ENCODE results near the gene FNDC3A. TPM values are rescaled to one million over a fixed set of nuclear protein-coding genes. Genes with fewer than 3 reads are reported as not detected.
A peak's percentile ranks its signal among the peaks of the same experiment; 100 is the strongest.

Gene FNDC3A
- total and polyA plus RNA-seq, 3 experiments from 2014 or later, result 8.8 to 22.7 (median 21.8) TPM

GRCh38 chr13:49219647-49220035 is 243.9 kb downstream of the FNDC3A start:
- Histone ChIP-seq H3K36me3 (ENCODE audit: insufficient read depth, low read length) (no peaks in the 10 kb centered on the region), H3K4me3 (ENCODE audit: low read length) (no peak overlapping the region), H3K27me3 (ENCODE audit: insufficient read depth, low read length, poor library complexity, severe bottlenecking) (peaks cover 29% of the 10 kb centered on the region), H3K4me1 (ENCODE audit: insufficient read depth, low read length) (peaks cover 8% of the 10 kb centered on the region), H3K27ac (ENCODE audit: low read depth, low read length) (no peak overlapping the region), H3K9me3 (ENCODE audit: low read length) (no peaks in the 10 kb centered on the region)
- peak in 1 of 5 donors; percentile 3 for DNase-seq
- Mint-ChIP-seq H3K4me3 (peak overlapping the region in 6 of 7 donors; percentile 64 to 75 (median 69)), H3K27me3 (peaks cover 37 to 61% of the 10 kb centered on the region in 2 donors), H3K36me3 (peaks cover 0 to 3% (median 3%) of the 10 kb centered on the region in 3 donors), H3K4me1 (peaks cover 16 to 28% (median 19%) of the 10 kb centered on the region in 3 donors), H3K9me3 (peaks cover 0 to 2% (median 0%) of the 10 kb centered on the region in 5 donors), H3K27ac (no peak overlapping the region)
- POLR2A ChIA-PET, result no interaction called here
- CTCF ChIA-PET, result interaction anchor here (1.0 kb wide), 2 partner anchors 9 to 10 kb away, joined by 3 read pairs; no protein-coding TSS in a partner anchor

GRCh38 chr13:49220036-49220855 is 244.5 kb downstream of the FNDC3A start, which contains the start of gene MLNR:
Gene MLNR (plus strand): TSS chr13:49220338. CDS start chr13:49220338, 0 bp downstream.
- Mint-ChIP-seq H3K9me3 (no peaks in the 10 kb centered on the region), H3K4me3 (peak within 1 kb of the TSS in 6 of 7 donors; percentile 64 to 76 (median 72)), H3K36me3 (peaks cover 0 to 3% (median under 1%) of the 10 kb centered on the region in 3 donors), H3K27me3 (peaks cover 42 to 64% of the 10 kb centered on the region in 2 donors), H3K27ac (no peak within 1 kb of the TSS), H3K4me1 (peaks cover 10 to 22% (median 13%) of the 10 kb centered on the region in 3 donors)
- Histone ChIP-seq H3K4me3 (ENCODE audit: low read length) (peak within 1 kb of the TSS; percentile 26), H3K36me3 (ENCODE audit: insufficient read depth, low read length) (no peaks in the 10 kb centered on the region), H3K27ac (ENCODE audit: low read depth, low read length) (no peak within 1 kb of the TSS), H3K9me3 (ENCODE audit: low read length) (no peaks in the 10 kb centered on the region), H3K27me3 (ENCODE audit: insufficient read depth, low read length, poor library complexity, severe bottlenecking) (peaks cover 29% of the 10 kb centered on the region), H3K4me1 (ENCODE audit: insufficient read depth, low read length) (peaks cover 2% of the 10 kb centered on the region)
- POLR2A ChIA-PET, result no interaction called here
- peak; percentile 11 to 51 (median 23) for DNase-seq
- CTCF ChIA-PET, result interaction anchor here (1.0 kb wide), 1 partner anchor 9 kb away, joined by 3 read pairs; no protein-coding TSS in a partner anchor

- H3K9me3 Mint-ChIP-seq, result no peaks in the 10 kb centered on the region
- H3K27me3 Mint-ChIP-seq, result peaks cover 46 to 68% of the 10 kb centered on the region in 2 donors
- CTCF ChIA-PET, result interaction anchor here (1.0 kb wide), 1 partner anchor 10 kb away, joined by 3 read pairs; no protein-coding TSS in a partner anchor
- Histone ChIP-seq H3K36me3 (ENCODE audit: insufficient read depth, low read length) (no peaks in the 10 kb centered on the region), H3K9me3 (ENCODE audit: low read length) (no peaks in the 10 kb centered on the region), H3K27me3 (ENCODE audit: insufficient read depth, low read length, poor library complexity, severe bottlenecking) (peaks cover 29% of the 10 kb centered on the region), H3K4me1 (ENCODE audit: insufficient read depth, low read length) (no peaks in the 10 kb centered on the region), H3K4me3 (ENCODE audit: low read length) (no peak overlapping the region), H3K27ac (ENCODE audit: low read depth, low read length) (no peak overlapping the region)
- peaks cover 9 to 21% (median 12%) of the 10 kb centered on the region in 3 donors for H3K4me1 Mint-ChIP-seq
- POLR2A ChIA-PET, result no interaction called here
- peak overlapping the region in 6 of 7 donors; percentile 27 to 76 (median 70) for H3K4me3 Mint-ChIP-seq
- DNase-seq, result no peak
- no peak overlapping the region for H3K27ac Mint-ChIP-seq
- H3K36me3 Mint-ChIP-seq, result peaks cover 0 to 3% (median 0%) of the 10 kb centered on the region in 3 donors
Measured at GRCh38 chr13:49220856-49221589, 245.3 kb downstream of the FNDC3A start.

- Mint-ChIP-seq H3K36me3 (peaks cover 0 to 3% (median 0%) of the 10 kb centered on the region in 3 donors), H3K9me3 (no peaks in the 10 kb centered on the region), H3K27ac (no peak overlapping the region), H3K27me3 (peaks cover 45 to 65% of the 10 kb centered on the region in 2 donors), H3K4me1 (peaks cover 9 to 21% (median 12%) of the 10 kb centered on the region in 3 donors), H3K4me3 (peak overlapping the region in 6 of 7 donors; percentile 27 to 76 (median 66))
- Histone ChIP-seq H3K27ac (ENCODE audit: low read depth, low read length) (no peak overlapping the region), H3K27me3 (ENCODE audit: insufficient read depth, low read length, poor library complexity, severe bottlenecking) (peaks cover 29% of the 10 kb centered on the region), H3K36me3 (ENCODE audit: insufficient read depth, low read length) (no peaks in the 10 kb centered on the region), H3K4me3 (ENCODE audit: low read length) (no peak overlapping the region), H3K4me1 (ENCODE audit: insufficient read depth, low read length) (no peaks in the 10 kb centered on the region), H3K9me3 (ENCODE audit: low read length) (no peaks in the 10 kb centered on the region)
- ChIA-PET CTCF (interaction anchor here (1.0 kb wide), 1 partner anchor 11 kb away, joined by 3 read pairs; no protein-coding TSS in a partner anchor), POLR2A (no interaction called here)
- DNase-seq, result no peak
Measured at GRCh38 chr13:49221590-49221965, 245.9 kb downstream of the FNDC3A start.

- Histone ChIP-seq H3K4me3 (ENCODE audit: low read length) (no peak overlapping the region), H3K36me3 (ENCODE audit: insufficient read depth, low read length) (no peaks in the 10 kb centered on the region), H3K9me3 (ENCODE audit: low read length) (no peaks in the 10 kb centered on the region), H3K27me3 (ENCODE audit: insufficient read depth, low read length, poor library complexity, severe bottlenecking) (peaks cover 12% of the 10 kb centered on the region), H3K27ac (ENCODE audit: low read depth, low read length) (no peak overlapping the region), H3K4me1 (ENCODE audit: insufficient read depth, low read length) (no peaks in the 10 kb centered on the region)
- no peak for DNase-seq
- peaks cover 4 to 8% (median 5%) of the 10 kb centered on the region in 3 donors for H3K4me1 Mint-ChIP-seq
- H3K36me3 Mint-ChIP-seq, result no peaks in the 10 kb centered on the region
- ChIA-PET CTCF (interaction anchor here (1.1 kb wide), 1 partner anchor 10 kb away, joined by 4 read pairs; no protein-coding TSS in a partner anchor), POLR2A (no interaction called here)
- H3K9me3 Mint-ChIP-seq, result no peaks in the 10 kb centered on the region
- H3K4me3 Mint-ChIP-seq, result no peak overlapping the region
- peak overlapping the region in 1 of 8 donors; percentile 63 for H3K27ac Mint-ChIP-seq
- H3K27me3 Mint-ChIP-seq, result peaks cover 23 to 37% of the 10 kb centered on the region in 2 donors
Measured at GRCh38 chr13:49225223-49226042, 249.7 kb downstream of the FNDC3A start.

GRCh38 chr13:49226613-49227012 is 250.9 kb downstream of the FNDC3A start:
- Mint-ChIP-seq H3K36me3 (no peaks in the 10 kb centered on the region), H3K4me3 (no peak overlapping the region)
- CTCF ChIA-PET, result no interaction called here

GRCh38 chr13:49234741-49235140 is 259.0 kb downstream of the FNDC3A start:
- POLR2A ChIA-PET, result no interaction called here
- Mint-ChIP-seq H3K4me3 (no peak overlapping the region), H3K27me3 (peaks cover 0 to 4% of the 10 kb centered on the region in 2 donors), H3K36me3 (peaks cover 0 to 3% (median 0%) of the 10 kb centered on the region in 3 donors), H3K27ac (peak overlapping the region in 1 of 8 donors; percentile 26), H3K9me3 (no peaks in the 10 kb centered on the region), H3K4me1 (no peaks in the 10 kb centered on the region)
- CTCF ChIA-PET, result no interaction called here
- Histone ChIP-seq H3K9me3 (ENCODE audit: low read length) (no peaks in the 10 kb centered on the region), H3K27ac (ENCODE audit: low read depth, low read length) (no peak overlapping the region), H3K4me1 (ENCODE audit: insufficient read depth, low read length) (no peaks in the 10 kb centered on the region), H3K4me3 (ENCODE audit: low read length) (no peak overlapping the region), H3K36me3 (ENCODE audit: insufficient read depth, low read length) (no peaks in the 10 kb centered on the region), H3K27me3 (ENCODE audit: insufficient read depth, low read length, poor library complexity, severe bottlenecking) (no peaks in the 10 kb centered on the region)
- no peak for DNase-seq

More at GRCh38 chr13:49226613-49227012, 250.9 kb downstream of the FNDC3A start:
- Histone ChIP-seq H3K4me1 (ENCODE audit: insufficient read depth, low read length) (no peaks in the 10 kb centered on the region), H3K36me3 (ENCODE audit: insufficient read depth, low read length) (no peaks in the 10 kb centered on the region), H3K27ac (ENCODE audit: low read depth, low read length) (no peak overlapping the region), H3K27me3 (ENCODE audit: insufficient read depth, low read length, poor library complexity, severe bottlenecking) (peaks cover 1% of the 10 kb centered on the region), H3K4me3 (ENCODE audit: low read length) (no peak overlapping the region), H3K9me3 (ENCODE audit: low read length) (no peaks in the 10 kb centered on the region)
- H3K27ac Mint-ChIP-seq, result no peak overlapping the region
- H3K27me3 Mint-ChIP-seq, result peaks cover 19 to 32% of the 10 kb centered on the region in 2 donors
- H3K4me1 Mint-ChIP-seq, result peaks cover 0 to 2% (median 1%) of the 10 kb centered on the region in 3 donors
- DNase-seq, result no peak
- no peaks in the 10 kb centered on the region for H3K9me3 Mint-ChIP-seq
- POLR2A ChIA-PET, result no interaction called here

Measured in CD8-positive, alpha-beta memory T cell (primary cell).